ENCODE data around the gene IGF2R.
A peak's percentile ranks its signal among the peaks of the same experiment; 100 is the strongest.

The IGF2R gene

GRCh38 chr6:159969921-159970320 lies 1.0 kb downstream of the IGF2R start:
- Histone ChIP-seq H3K27ac (ENCODE audit: low read depth, low read length) (peak overlapping the region; percentile 68), H3K9me3 (ENCODE audit: low read length) (no peaks in the 10 kb centered on the region), H3K9ac (ENCODE audit: low read length) (peak overlapping the region; percentile 4), H3K36me3 (ENCODE audit: insufficient read depth, low read length) (no peaks in the 10 kb centered on the region), H3K27me3 (ENCODE audit: control insufficient read depth in 1 of 2, insufficient read depth in 2 of 2, low read length in 2 of 2) (no peaks in the 10 kb centered on the region), H3K4me1 (ENCODE audit: insufficient read depth, low read length) (peaks cover 22% of the 10 kb centered on the region), H3K4me3 (ENCODE audit: low read depth in 1 of 2, low read length in 2 of 2) (peak overlapping the region in 1 of 2 donors; percentile 35)

- H3K36me3 ChIP-seq (ENCODE audit: insufficient read depth, low read length): no peaks in the 10 kb centered on the region
- no peaks in the 10 kb centered on the region for H3K9me3 ChIP-seq (ENCODE audit: low read length)
- H3K27me3 ChIP-seq (ENCODE audit: control insufficient read depth in 1 of 2, insufficient read depth in 2 of 2, low read length in 2 of 2): no peaks in the 10 kb centered on the region
- peak overlapping the region in 1 of 2 donors; percentile 35 for H3K4me3 ChIP-seq (ENCODE audit: low read depth in 1 of 2, low read length in 2 of 2)
- no peak overlapping the region for H3K9ac ChIP-seq (ENCODE audit: low read length)
- no peak overlapping the region for H3K27ac ChIP-seq (ENCODE audit: low read depth, low read length)
- H3K4me1 ChIP-seq (ENCODE audit: insufficient read depth, low read length): peaks cover 22% of the 10 kb centered on the region
Observed at GRCh38 chr6:159970659-159971063, 1.8 kb downstream of the IGF2R start.

GRCh38 chr6:159971341-159972178 lies 2.7 kb downstream of the IGF2R start:
- Histone ChIP-seq H3K27me3 (ENCODE audit: control insufficient read depth in 1 of 2, insufficient read depth in 2 of 2, low read length in 2 of 2) (no peaks in the 10 kb centered on the region), H3K4me3 (ENCODE audit: low read depth in 1 of 2, low read length in 2 of 2) (no peak overlapping the region), H3K9me3 (ENCODE audit: low read length) (no peaks in the 10 kb centered on the region), H3K27ac (ENCODE audit: low read depth, low read length) (no peak overlapping the region), H3K36me3 (ENCODE audit: insufficient read depth, low read length) (no peaks in the 10 kb centered on the region), H3K4me1 (ENCODE audit: insufficient read depth, low read length) (peaks cover 23% of the 10 kb centered on the region), H3K9ac (ENCODE audit: low read length) (no peak overlapping the region)

GRCh38 chr6:159972506-159973268 lies 3.8 kb downstream of the IGF2R start:
- Histone ChIP-seq H3K27ac (ENCODE audit: low read depth, low read length) (no peak overlapping the region), H3K4me1 (ENCODE audit: insufficient read depth, low read length) (peaks cover 34% of the 10 kb centered on the region), H3K27me3 (ENCODE audit: control insufficient read depth in 1 of 2, insufficient read depth in 2 of 2, low read length in 2 of 2) (no peaks in the 10 kb centered on the region), H3K9me3 (ENCODE audit: low read length) (no peaks in the 10 kb centered on the region), H3K4me3 (ENCODE audit: low read depth in 1 of 2, low read length in 2 of 2) (no peak overlapping the region), H3K36me3 (ENCODE audit: insufficient read depth, low read length) (no peaks in the 10 kb centered on the region), H3K9ac (ENCODE audit: low read length) (no peak overlapping the region)

GRCh38 chr6:159973406-159973805 lies 4.5 kb downstream of the IGF2R start:
- no peak overlapping the region for H3K27ac ChIP-seq (ENCODE audit: low read depth, low read length)
- H3K36me3 ChIP-seq (ENCODE audit: insufficient read depth, low read length): no peaks in the 10 kb centered on the region
- no peaks in the 10 kb centered on the region for H3K27me3 ChIP-seq (ENCODE audit: control insufficient read depth in 1 of 2, insufficient read depth in 2 of 2, low read length in 2 of 2)
- no peaks in the 10 kb centered on the region for H3K9me3 ChIP-seq (ENCODE audit: low read length)
- H3K4me1 ChIP-seq (ENCODE audit: insufficient read depth, low read length): peaks cover 40% of the 10 kb centered on the region
- H3K4me3 ChIP-seq (ENCODE audit: low read depth in 1 of 2, low read length in 2 of 2): no peak overlapping the region
- H3K9ac ChIP-seq (ENCODE audit: low read length): no peak overlapping the region

- H3K27me3 ChIP-seq (ENCODE audit: control insufficient read depth in 1 of 2, insufficient read depth in 2 of 2, low read length in 2 of 2): no peaks in the 10 kb centered on the region
- H3K36me3 ChIP-seq (ENCODE audit: insufficient read depth, low read length): no peaks in the 10 kb centered on the region
- peaks cover 46% of the 10 kb centered on the region for H3K4me1 ChIP-seq (ENCODE audit: insufficient read depth, low read length)
- no peak overlapping the region for H3K9ac ChIP-seq (ENCODE audit: low read length)
- H3K4me3 ChIP-seq (ENCODE audit: low read depth in 1 of 2, low read length in 2 of 2): no peak overlapping the region
- no peak overlapping the region for H3K27ac ChIP-seq (ENCODE audit: low read depth, low read length)
- H3K9me3 ChIP-seq (ENCODE audit: low read length): no peaks in the 10 kb centered on the region
Observed at GRCh38 chr6:159973951-159974350, 5.1 kb downstream of the IGF2R start.

- H3K9me3 ChIP-seq (ENCODE audit: low read length): no peaks in the 10 kb centered on the region
- no peaks in the 10 kb centered on the region for H3K27me3 ChIP-seq (ENCODE audit: control insufficient read depth in 1 of 2, insufficient read depth in 2 of 2, low read length in 2 of 2)
- no peak overlapping the region for H3K27ac ChIP-seq (ENCODE audit: low read depth, low read length)
- no peak overlapping the region for H3K9ac ChIP-seq (ENCODE audit: low read length)
- no peak overlapping the region for H3K4me3 ChIP-seq (ENCODE audit: low read depth in 1 of 2, low read length in 2 of 2)
- H3K4me1 ChIP-seq (ENCODE audit: insufficient read depth, low read length): peaks cover 51% of the 10 kb centered on the region
- no peaks in the 10 kb centered on the region for H3K36me3 ChIP-seq (ENCODE audit: insufficient read depth, low read length)
Observed at GRCh38 chr6:159974932-159975331, 6.0 kb downstream of the IGF2R start.

GRCh38 chr6:159976686-159977254 lies 7.9 kb downstream of the IGF2R start:
- H3K9ac ChIP-seq (ENCODE audit: low read length): no peak overlapping the region
- peaks cover 54% of the 10 kb centered on the region for H3K4me1 ChIP-seq (ENCODE audit: insufficient read depth, low read length)
- no peak overlapping the region for H3K27ac ChIP-seq (ENCODE audit: low read depth, low read length)
- H3K9me3 ChIP-seq (ENCODE audit: low read length): no peaks in the 10 kb centered on the region
- H3K27me3 ChIP-seq (ENCODE audit: control insufficient read depth in 1 of 2, insufficient read depth in 2 of 2, low read length in 2 of 2): no peaks in the 10 kb centered on the region
- H3K4me3 ChIP-seq (ENCODE audit: low read depth in 1 of 2, low read length in 2 of 2): no peak overlapping the region
- H3K36me3 ChIP-seq (ENCODE audit: insufficient read depth, low read length): no peaks in the 10 kb centered on the region

- no peak overlapping the region for H3K27ac ChIP-seq (ENCODE audit: low read depth, low read length)
- H3K4me3 ChIP-seq (ENCODE audit: low read depth in 1 of 2, low read length in 2 of 2): no peak overlapping the region
- H3K36me3 ChIP-seq (ENCODE audit: insufficient read depth, low read length): no peaks in the 10 kb centered on the region
- no peaks in the 10 kb centered on the region for H3K9me3 ChIP-seq (ENCODE audit: low read length)
- H3K4me1 ChIP-seq (ENCODE audit: insufficient read depth, low read length): peaks cover 60% of the 10 kb centered on the region
- no peaks in the 10 kb centered on the region for H3K27me3 ChIP-seq (ENCODE audit: control insufficient read depth in 1 of 2, insufficient read depth in 2 of 2, low read length in 2 of 2)
- H3K9ac ChIP-seq (ENCODE audit: low read length): no peak overlapping the region
Observed at GRCh38 chr6:159977255-159977903, 8.5 kb downstream of the IGF2R start.

- Histone ChIP-seq H3K9ac (ENCODE audit: low read length) (no peak overlapping the region), H3K9me3 (ENCODE audit: low read length) (no peaks in the 10 kb centered on the region), H3K27me3 (ENCODE audit: control insufficient read depth in 1 of 2, insufficient read depth in 2 of 2, low read length in 2 of 2) (no peaks in the 10 kb centered on the region), H3K4me1 (ENCODE audit: insufficient read depth, low read length) (peaks cover 65% of the 10 kb centered on the region), H3K36me3 (ENCODE audit: insufficient read depth, low read length) (no peaks in the 10 kb centered on the region), H3K4me3 (ENCODE audit: low read depth in 1 of 2, low read length in 2 of 2) (no peak overlapping the region), H3K27ac (ENCODE audit: low read depth, low read length) (no peak overlapping the region)
Observed at GRCh38 chr6:159977904-159978268, 9.0 kb downstream of the IGF2R start.
